DOHH2 (cell line): ENCODE results near the gene PNLIPRP1.

ENCODE experiments used
- CTCF ChIP-seq: fragments of 200-600 bp; sonication (generic); IDR thresholded peaks from one replicate; pipeline ENCODE4 v1.5.1; 2014; ENCODE audit warnings: antibody characterized with exemption, mild to moderate bottlenecking, low read depth, low read length; ENCODE audit not compliant: poor library complexity, severe bottlenecking
- EZH2phosphoT487 ChIP-seq: fragments of 200-600 bp; sonication (generic); IDR thresholded peaks from 2 replicates; pipeline ENCODE4 v1.6.1; 2017; ENCODE audit warnings: borderline replicate concordance, mild to moderate bottlenecking, antibody characterized with exemption, low read length, moderate library complexity, mixed read lengths

GRCh38 chr10:116554628-116555027 lies 36.1 kb upstream of the PNLIPRP1 start:
- TF ChIP-seq CTCF (no peak), EZH2phosphoT487 (no peak)
